Globus pallidus (tissue), 1 donor: ENCODE measurements around the gene ARID4B.
"Not testable (repeated sequence)": the region's sequence is repeated elsewhere in the genome, so short reads cannot be mapped to it uniquely, and the experiment has no call there.

Experiments used
- DNase-seq: peaks from one replicate; pipeline ENCODE4 v3.0.0-alpha.2; 2015; ENCODE audit warnings: low spot score

The ARID4B gene

DNA sequence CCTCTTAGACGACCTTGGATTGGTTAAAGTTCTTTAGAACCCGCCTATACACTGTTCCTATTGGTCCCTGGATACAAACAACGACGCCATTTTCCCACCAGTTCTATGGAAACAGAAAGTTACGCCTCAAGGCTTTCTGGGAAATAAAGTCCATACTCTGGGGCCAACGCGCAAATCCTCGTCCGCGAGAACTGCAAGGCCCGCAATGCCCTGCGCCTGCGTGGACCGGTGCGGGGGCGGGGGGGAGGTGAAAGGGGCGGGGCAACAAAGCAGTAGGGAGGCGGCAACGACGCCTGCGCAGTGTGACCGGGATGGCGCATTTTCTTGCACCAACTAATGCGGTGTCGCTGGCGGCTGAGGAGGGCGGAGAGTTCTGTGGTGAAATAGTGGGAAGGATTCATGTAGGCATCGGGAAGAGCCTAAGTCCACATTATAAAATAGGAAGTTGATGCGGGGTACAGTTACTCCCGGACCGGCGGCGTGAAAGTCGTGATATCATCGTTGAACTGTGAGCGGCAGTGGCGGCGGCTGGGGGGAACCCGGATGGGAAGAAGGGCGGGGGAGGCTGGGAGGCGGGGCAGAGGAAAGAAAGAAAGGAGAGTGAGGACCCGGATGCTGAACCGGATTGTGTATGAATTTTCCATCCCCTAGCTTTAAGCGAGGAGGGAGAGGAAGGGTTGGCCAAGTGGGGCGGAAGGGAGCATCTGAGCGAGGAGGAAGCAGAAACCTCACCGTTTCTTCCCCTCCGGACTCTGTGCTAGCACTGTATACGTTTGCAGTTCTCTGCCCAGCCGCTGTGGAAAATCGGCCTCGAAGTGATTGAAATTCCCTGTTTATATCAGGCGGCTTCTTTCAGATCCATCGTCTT lies 526 bp upstream of the ARID4B start, which contains the start of gene GGPS1:
TSS of gene GGPS1 (plus strand) at position 300 of the 868 bp plus-strand sequence. CDS start 6,695 bp downstream, outside the sequence.
- peak; percentile 100 for DNase-seq

DNA sequence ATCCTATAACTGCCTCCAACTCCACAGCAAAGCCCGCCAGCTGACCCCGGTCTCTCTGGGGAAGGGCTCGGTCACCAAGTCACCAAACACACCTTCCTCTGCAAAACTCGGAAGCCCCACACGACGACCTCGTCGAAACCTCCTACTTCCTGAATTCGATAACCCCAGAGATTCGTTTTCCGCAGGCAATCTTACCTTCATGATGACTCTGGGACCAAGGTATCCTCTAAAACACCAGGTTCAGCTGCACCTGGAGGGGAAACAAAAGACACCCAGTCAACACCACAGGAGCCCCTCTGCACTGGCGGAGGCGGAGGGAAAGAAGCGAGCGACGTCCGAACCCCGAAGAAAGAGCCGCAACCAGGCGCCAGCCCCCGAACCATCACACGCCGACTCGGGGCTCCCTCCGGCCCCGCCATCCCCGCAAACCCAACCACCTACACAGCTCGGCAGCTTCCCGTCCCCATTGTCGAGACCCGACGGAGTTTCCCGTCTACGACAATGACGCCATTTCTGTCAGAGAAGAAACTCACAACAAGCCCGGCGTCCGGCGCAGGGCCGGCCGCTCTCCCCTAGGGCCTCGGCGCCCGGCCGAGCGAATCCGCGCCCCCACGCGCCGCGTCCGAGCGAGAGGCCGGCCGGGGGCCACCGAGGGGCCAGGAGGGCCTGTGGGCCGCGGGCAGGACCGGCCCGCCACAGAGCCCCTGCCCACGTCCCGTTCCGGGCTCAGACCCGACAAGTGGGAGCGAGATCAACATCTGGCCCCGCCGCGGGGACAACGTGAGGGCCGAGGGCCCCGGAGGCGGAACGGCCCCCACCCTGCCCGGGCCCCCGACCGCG lies 1.0 kb downstream of the ARID4B start:
- peak; percentile 29 for DNase-seq

DNA sequence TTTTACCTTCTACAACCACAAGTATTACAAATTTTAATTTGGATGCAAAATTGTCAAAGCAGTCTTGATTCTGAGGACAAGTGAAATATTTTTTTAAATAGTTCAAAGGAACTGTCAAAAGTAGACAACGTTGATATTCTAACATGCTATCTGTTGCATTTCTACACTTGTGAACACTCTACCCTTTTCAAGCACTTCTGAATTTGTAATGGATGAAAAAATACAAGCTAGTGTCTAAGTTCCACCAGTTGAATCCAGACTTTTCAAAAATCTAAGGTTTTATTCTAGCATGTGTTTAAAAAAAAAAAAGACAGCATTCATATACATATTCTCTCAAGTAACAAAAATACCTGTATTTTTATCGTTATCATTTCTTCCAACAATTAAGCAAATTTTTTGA lies 2.1 kb downstream of the ARID4B start:
- DNase-seq, result no peak

DNA sequence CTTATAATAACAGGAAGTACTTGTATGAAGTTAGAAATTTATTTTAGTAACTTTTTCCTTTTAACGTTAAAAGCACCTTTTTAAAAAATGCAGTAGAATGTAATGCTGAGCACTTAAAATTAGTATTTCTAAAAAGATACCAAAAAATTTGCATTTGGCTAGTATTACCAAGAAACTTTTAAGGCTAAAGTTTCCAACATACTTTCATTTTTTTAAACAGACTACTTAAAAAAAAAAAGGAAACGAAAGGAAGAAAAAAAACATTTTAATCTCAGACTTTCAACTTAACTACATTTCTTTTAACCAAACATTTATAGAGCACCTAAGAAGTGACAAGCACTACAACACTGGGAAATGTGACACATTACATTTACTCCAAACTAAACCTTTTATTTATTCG lies 2.8 kb downstream of the ARID4B start:
- no peak for DNase-seq

DNA sequence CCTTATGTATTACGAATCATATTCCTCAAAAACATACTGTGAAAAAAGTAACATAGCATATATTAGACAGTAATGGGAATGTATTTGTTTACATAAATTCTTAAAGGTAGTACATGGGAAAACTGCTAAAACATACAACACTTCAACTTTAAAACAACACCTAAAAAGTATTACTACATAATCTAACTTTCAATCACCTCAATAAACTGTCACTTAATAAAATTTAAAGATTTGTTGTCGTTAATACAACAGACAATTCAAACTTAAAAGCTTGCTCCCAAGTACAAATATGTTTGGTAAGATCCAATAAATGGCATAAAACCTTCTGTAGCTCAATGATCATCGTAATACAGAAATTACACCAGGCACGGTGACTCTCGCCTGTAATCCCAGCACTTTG lies 3.7 kb downstream of the ARID4B start:
- no peak for DNase-seq

DNA sequence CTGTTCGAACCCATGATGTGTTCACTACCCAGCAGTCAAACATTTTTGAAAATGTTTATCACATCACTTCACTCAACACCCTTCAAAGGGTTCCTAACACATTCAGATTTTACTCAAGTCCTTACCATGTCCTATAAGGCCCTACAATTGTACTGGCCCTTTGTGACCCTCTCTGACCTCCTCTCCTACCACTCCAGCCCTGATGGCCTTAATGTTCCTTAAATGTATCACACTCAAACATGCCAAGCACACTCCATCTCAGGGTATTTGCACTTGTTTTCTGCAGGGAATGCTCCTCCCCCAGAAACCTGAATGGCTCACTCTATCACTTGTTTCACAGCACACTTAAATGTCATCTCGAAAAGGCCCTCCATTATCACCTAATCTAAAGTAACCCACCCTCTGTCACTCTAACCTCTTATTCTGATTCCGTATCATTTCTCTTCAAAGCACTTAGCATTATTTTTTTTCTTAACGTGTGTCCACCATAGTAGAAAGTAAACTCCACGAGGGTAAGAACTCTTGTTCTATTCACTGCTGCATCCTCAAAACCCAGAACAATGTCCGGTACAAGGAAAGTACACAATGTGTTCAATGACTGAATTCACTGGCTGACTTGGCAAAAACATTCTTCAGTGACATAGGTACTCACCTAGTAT lies 7.3 kb downstream of the ARID4B start:
- DNase-seq, result no peak

DNA sequence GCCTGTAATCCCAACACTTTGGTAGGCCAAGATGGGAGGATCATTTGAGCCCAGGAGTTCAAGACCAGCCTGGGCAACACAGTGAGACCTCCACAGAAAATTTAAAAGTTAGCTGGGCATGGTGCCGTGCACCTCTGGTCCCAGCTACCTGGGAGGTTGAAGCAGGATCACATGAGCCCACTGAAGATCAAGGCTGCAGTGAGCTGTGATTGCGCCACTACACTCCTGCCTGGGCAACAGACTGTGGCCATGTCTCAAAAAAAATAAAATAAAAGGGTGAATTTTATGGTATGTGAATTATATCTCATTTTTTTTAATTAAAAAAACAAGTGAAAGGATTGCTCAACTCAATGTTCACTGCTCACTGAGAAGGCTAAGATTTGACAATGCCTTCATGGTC lies 8.7 kb downstream of the ARID4B start:
- no peak for DNase-seq

DNA sequence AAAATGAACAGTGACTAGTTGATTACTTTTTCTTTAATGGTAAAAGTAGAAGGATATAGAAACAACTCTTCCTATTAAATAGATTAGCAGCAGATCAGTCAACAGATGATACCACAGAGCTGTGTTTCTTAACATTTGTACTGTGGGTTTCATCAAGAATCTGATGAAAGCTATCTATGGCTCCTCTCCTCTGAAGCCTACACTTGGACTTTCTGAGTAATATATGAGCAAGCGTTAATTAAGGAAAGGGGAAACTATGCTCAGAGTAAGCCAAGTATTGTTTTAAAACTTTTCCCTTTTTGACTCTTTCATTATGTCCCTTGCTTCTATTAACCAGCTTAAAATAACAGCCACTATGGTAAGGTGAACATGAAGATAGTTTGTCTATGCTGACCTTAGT lies 10.8 kb downstream of the ARID4B start:
- DNase-seq, result no peak

DNA sequence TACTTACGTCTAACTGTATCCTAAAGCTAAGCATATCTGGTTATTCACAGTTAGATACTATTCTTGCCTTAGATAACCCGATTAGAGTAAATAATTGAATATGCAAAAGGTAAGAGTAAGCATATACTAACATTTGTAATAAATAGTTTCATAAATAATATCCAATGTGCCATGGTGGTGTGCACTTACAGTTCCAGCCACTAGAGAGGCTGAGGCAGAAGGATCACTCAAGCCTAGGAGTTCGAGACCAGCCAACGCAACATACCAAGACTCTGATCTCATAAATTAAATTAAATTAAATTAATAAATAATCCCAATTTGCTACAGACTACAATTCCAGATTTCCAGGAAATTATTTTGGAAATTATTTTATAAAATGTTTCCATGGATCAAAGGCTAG lies 12.2 kb downstream of the ARID4B start:
- DNase-seq, result no peak

DNA sequence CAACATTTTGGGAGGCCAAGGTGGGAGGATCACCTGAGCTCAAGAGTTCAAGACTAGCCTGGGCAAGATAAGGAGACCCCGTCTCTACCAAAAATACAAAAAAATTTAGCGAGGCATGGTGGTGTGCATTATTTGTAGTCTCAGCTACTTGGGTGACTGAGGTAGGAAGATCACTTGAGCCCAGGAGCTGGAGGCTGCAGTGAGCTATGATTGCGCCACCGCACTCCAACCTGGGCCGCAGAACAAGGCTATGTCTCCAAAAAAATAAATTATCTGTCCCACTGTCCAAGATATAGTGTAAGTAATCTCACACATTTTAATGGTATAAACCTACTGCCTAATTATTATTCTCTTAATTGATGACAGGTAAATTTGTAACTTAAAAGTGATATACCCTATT lies 12.8 kb downstream of the ARID4B start:
- DNase-seq, result no peak

DNA sequence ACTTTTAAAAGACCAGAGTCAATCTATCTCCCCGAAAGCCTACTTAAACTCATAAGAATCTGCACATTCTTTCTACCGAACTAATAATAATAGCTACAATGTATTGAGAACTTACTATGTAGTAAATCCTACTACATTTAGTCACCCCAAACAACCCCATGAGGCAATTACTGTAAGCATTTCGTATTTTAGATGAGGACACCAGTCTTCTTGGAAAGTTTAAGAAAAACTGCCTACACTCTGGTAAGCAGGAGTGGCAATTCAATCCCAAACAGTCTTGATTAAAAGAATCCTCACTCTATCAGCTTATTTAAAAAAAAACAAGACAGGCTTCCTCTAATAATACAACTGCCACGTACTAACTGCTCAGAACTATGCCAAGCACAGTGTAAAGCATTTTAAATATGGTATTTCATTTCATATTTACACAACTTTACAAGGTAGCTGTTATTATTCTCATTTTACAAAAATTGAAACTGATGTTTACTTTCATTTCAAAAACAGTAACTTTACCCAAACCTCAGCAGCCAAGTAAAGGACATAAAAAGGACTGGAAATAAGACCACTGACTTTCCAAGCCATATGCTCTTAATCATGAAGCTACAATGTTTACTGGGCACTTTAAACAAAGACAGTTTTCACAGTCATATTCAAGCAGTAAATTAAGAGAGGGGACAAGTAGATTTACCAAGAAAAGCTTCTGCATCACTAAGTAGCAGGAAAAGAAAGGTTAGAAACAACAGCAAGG lies 13.9 kb downstream of the ARID4B start:
- DNase-seq, result no peak

DNA sequence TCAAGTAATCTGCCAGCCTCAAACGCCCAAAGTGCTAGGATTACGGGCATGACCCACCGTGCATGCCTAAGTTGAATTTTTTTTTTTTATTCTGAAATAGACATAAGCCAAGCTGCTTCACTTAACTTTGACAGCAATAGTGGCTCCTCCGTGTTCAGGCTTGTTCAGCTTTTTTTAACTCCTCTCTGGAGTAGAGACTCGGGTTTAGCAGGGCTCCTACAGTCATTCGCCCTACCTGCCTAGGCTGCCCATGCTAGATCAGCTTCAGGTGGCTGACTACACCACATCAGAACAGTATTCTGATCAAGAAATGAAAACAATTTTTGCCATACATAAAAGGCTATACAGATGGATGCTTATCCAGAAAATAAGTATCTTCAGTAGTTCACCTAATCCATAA lies 14.7 kb downstream of the ARID4B start:
- DNase-seq, result no peak

DNA sequence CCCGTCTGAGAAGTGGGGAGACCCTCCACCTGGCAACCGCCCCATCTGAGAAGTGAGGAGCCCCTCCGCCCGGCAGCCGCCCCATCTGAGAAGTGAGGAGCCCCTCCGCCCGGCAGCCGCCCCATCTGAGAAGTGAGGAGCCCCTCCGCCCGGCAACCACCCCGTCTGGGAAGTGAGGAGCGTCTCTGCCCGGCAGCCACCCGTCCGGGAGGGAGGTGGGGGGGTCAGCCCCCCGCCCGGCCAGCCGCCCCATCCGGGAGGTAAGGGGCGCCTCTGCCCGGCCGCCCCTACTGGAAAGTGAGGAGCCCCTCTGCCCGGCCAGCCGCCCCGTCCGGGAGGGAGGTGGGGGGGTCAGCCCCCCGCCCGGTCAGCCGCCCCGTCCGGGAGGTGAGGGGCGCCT lies 18.8 kb downstream of the ARID4B start:
- DNase-seq, result not testable (repeated sequence)

DNA sequence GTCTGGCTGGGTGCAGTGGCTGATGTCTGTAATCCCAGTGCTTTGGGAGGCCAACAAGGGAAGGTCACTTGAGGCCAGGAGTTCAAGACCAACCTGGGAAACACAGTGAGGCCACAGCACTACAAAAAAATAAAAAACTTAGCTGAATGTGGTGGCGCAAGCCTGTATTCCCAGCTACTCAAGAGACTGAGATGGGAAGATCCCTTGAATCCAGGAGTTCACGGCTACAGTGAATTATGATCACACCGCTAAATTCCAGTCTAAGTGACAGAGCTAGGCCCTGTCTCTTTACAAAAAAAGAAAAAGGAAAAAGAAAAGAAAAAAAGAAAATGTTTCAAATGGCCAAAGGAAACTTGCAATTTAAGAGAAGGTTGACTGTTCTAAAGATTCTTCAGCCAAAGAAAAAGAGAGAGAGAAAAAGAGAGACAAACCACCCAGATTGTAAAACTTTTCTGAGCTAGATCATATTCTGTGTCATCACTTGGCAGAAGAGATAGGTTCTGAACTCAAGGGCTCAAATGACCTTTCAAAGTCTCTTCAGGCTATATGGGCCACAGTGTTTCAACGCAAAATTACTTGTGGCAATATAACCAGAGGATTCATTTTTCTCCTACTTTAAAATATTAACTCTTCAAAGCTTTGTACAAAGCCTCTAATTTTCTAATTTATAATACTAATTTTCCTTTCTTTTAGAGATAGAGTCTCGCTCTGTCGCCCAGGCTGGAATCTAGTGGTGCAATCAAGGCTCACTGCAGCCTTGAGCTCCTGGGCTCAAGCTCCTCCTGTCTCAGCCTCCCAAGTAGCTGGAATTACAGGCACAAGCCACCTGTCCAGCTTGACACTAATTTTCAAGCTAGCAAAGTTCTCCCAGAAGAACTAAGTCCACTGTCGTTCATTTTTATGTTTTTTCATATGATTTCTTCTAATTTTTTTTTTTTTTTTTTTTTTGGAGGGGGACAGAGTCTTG lies 20.5 kb downstream of the ARID4B start:
- no peak for DNase-seq

DNA sequence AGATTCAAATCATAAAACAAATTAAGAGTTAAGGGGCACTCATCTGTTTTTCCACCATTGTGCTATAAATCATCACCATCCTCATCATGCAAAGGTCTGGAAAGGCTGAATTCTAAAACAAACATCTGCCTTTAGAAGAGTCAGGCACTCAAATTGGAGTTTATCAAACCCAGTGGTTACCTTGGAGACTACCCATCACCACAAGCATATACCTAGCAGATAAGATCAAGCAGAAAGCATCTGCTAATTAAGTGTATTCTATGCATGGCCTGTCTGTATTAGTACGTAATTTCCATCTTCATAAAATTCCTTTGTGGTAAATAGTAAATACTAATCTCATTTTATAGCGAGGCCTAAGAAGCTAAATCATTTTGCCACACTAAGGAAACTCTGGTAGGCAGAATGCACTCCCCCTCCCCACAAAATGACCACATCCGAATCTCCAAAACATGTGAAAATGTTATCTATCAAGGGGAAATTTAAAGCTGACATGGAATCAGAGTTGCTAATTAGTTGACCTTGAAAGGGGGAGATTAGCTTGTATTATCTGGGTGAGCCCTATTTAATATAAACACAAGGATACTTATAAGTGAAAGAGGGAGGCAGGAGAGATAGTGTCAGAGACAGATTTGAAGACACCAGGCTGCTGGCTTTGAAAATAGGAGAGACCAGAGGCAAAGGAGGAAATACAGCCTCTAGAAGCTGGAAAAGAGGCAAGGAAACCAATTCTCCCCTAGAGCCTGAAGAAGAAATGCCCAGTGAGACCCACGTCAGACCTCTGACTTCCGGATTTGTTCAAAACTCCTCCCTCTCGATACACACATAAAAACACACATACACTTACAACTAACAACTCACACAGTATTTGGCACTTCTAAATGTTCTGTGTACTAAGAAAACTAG lies 23.2 kb downstream of the ARID4B start:
- no peak for DNase-seq

DNA sequence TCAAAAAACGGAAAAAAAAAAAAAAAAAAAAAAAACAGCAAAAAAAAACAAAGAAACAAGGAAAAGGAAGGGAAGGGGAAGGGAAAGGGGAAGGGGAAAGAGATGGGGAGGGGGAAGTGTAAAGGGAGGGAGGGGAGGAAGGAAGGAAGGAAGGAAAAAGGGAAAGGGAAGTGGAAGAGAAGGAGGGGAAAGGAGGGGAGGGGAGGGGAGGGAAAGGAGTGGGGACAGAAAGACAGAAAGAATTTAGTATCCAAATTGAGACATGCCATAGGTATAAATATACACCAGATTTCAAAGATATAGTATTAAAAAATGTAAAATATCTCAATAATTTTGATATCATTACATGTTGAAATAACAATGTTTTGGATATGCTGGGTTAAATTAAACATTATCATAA lies 25.8 kb downstream of the ARID4B start:
- no peak for DNase-seq

DNA sequence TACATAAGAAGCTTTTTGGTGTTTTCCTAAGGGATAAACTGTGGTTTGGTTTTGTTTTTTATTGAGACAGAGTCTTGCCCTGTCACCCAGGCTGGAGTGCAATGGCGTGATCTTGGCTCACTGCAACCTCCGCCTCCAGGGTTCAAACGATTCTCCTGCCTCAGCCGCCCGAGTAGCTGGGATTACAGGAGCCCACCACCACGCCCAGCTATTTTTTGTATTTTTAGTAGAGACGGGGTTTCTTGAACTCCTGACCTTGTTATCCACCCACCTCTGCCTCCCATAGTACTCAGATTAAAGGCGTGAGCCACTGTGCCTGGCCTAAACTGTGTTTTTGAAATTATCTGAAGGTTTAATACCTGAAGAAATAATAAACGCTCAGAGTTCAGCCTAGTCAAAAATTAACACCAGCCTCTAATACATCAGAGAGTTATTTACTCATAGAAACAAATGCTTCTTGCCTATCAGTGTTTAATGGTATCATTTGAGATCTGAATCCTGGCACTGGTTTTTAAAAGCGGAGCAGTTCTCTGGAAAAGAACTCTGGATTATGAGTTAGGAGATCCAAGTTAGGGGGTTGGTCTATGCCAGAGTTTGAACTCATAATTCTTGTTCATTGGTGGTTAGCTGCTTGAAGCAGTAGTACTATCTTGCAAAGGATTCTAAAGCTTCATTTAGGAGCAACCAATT lies 28.7 kb downstream of the ARID4B start:
- DNase-seq, result no peak

DNA sequence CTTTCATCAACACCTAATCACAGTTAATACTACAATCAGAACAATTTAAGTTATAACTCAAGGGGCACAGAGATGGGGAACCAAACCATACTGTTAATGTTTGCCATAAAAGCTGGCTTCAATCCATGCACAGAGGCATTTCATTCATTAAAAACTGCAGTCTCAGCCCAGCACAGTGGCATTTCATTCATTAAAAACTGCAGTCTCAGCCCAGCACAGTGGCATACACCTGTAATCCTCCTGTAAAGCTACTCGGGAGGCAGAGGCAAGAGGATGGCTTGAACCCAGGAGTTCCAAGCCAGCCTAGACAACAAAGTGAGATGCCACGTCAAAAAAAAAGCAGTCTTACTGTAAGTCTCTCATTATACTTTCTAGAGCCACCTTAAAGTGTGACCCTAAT lies 29.2 kb downstream of the ARID4B start:
- no peak for DNase-seq

DNA sequence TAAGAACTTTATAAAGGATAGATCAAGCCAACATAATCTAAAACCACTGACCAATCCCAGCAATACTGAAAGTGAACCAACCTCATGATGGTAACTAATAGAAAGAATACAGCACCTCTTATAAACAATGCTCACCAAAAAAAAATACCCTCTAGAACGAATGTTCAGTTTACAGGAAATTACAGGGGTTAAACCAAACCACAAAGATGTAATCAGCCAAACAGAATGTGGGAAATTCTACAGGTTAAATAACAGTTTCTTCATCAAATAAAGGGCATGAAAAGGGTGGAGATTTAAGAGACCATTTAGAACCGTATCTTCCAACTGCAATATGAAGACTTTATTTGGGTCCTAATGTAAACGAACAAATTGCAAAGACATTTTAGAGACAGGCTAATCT lies 30.4 kb downstream of the ARID4B start:
- no peak for DNase-seq
